Muscle layer of duodenum (tissue), 2 donors: Measurements from ENCODE around the gene METTL2A.
A peak's percentile ranks its signal among the peaks of the same experiment; 100 is the strongest.
"Not testable (repeated sequence)": the region's sequence is repeated elsewhere in the genome, so short reads cannot be mapped to it uniquely, and the experiment has no call there.

Experiments
- H3K27ac ChIP-seq: one replicate; pipeline ENCODE4 v1.7.0; 2013; ENCODE audit warnings: mild to moderate bottlenecking, low read length
- H3K27me3 ChIP-seq: one replicate; pipeline ENCODE4 v1.7.0; 2013; ENCODE audit warnings: low read depth, mild to moderate bottlenecking, control low read depth, low read length
- H3K36me3 ChIP-seq, 2 donors: one replicate each; pipeline ENCODE4 v1.7.0; 2013; ENCODE audit warnings: low read length in 2 of 2, control low read depth in 1 of 2, mild to moderate bottlenecking in 1 of 2; ENCODE audit not compliant: insufficient read depth in 2 of 2, control insufficient read depth in 1 of 2
- H3K4me1 ChIP-seq, 2 donors: one replicate each; pipeline ENCODE4 v1.7.0; 2013; ENCODE audit warnings: low read length in 2 of 2, mild to moderate bottlenecking in 2 of 2, control low read depth in 1 of 2, moderate library complexity in 1 of 2; ENCODE audit not compliant: insufficient read depth in 2 of 2, control insufficient read depth in 1 of 2
- H3K4me3 ChIP-seq, 2 donors: one replicate each; pipeline ENCODE4 v1.7.0; 2013; ENCODE audit warnings: low read length in 2 of 2, low read depth in 1 of 2, mild to moderate bottlenecking in 1 of 2
- H3K9me3 ChIP-seq, 2 donors: one replicate each; pipeline ENCODE4 v1.7.0; 2013; ENCODE audit warnings: low read length in 2 of 2, control low read depth in 1 of 2, mild to moderate bottlenecking in 1 of 2; ENCODE audit not compliant: control insufficient read depth in 1 of 2
- donor health status: healthy.

Gene METTL2A, protein sequence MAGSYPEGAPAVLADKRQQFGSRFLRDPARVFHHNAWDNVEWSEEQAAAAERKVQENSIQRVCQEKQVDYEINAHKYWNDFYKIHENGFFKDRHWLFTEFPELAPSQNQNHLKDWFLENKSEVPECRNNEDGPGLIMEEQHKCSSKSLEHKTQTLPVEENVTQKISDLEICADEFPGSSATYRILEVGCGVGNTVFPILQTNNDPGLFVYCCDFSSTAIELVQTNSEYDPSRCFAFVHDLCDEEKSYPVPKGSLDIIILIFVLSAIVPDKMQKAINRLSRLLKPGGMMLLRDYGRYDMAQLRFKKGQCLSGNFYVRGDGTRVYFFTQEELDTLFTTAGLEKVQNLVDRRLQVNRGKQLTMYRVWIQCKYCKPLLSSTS

GRCh38 chr17:62423647-62424461, at the start of gene METTL2A:
Gene METTL2A (plus strand): TSS chr17:62423897. CDS start chr17:62423903, 6 bp downstream.
- H3K4me3 ChIP-seq, result peak within 1 kb of the TSS; percentile 61 to 82
- not testable (repeated sequence) for H3K36me3 ChIP-seq, H3K9me3 ChIP-seq, H3K27ac ChIP-seq, H3K27me3 ChIP-seq, H3K4me1 ChIP-seq

DNA sequence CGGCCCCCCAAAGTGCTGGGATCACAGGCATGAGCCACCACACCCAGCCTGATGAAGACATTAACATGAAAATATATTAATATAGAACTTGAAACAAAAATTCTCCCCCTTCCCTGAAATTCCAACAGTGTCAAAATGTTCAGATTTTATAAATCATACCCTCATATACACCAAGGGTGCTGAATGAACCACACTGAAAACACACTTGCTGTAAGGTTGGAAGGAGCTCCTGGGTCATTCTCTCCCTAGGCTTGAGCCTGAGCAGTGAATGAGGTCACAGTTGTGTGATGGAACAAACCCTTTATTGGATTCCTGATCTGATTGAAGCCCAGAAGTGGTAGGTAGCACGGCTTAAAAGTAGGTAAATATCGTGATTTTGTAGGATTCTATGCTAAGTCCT, 43.4 kb upstream of the METTL2A start, which contains the start of gene EFCAB3:
Gene EFCAB3 (plus strand): TSS at position 301 of the 400 bp plus-strand sequence. CDS start 2,427 bp downstream, outside the sequence.
- Histone ChIP-seq H3K4me1 (no peaks in the 10 kb centered on the region), H3K9me3 (no peaks in the 10 kb centered on the region), H3K36me3 (no peaks in the 10 kb centered on the region), H3K27ac (no peak within 1 kb of the TSS), H3K4me3 (no peak within 1 kb of the TSS), H3K27me3 (no peaks in the 10 kb centered on the region)

DNA sequence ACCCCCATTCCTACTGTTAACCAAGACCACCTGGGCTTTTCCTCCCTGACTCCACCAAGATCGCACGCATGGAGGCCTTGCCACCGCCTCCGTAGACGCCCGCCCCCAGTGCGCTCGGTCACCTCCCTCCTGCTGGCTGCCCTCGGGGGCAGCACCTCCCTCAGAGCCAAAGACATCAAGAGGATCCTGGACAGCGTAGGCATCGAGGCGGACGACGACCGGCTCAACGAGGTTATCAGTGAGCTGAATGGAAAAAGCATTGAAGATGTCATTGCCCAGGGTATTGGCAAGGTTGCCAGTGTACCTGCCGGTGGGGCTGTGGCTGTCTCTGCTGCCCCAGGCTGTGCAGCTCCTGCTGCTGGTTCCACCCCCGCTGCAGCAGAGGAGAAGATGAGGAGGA, 42.1 kb upstream of the METTL2A start:
- H3K36me3 ChIP-seq, result no peaks in the 10 kb centered on the region
- H3K9me3 ChIP-seq, result no peaks in the 10 kb centered on the region
- no peaks in the 10 kb centered on the region for H3K27me3 ChIP-seq
- H3K27ac ChIP-seq, result no peak overlapping the region
- no peak overlapping the region for H3K4me3 ChIP-seq
- H3K4me1 ChIP-seq, result no peaks in the 10 kb centered on the region

DNA sequence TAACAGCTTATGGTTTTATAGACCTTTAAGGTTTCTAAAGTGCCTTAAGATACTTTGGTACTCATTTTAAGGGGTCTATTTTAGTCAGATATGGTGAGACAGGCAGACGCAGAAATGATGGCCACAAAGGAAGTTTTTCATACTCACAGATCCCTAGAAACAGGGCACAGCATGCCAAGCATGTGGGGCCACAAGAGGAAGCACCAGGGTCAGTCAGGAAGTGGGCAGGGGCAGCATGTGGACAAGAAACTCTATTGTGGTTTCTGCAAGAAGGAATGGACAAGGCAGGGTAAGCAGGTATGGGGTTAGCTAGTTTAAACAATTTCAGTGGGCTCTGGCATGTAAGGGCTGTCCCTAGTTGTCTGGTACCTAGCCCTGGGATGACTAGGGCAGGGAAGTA, 34.8 kb upstream of the METTL2A start:
- H3K27ac ChIP-seq, result no peak overlapping the region
- no peaks in the 10 kb centered on the region for H3K4me1 ChIP-seq
- H3K36me3 ChIP-seq, result no peaks in the 10 kb centered on the region
- no peak overlapping the region for H3K4me3 ChIP-seq
- no peaks in the 10 kb centered on the region for H3K9me3 ChIP-seq
- no peaks in the 10 kb centered on the region for H3K27me3 ChIP-seq

GRCh38 chr17:62392908-62393307, 30.8 kb upstream of the METTL2A start:
- H3K9me3 ChIP-seq, result no peaks in the 10 kb centered on the region
- no peak overlapping the region for H3K4me3 ChIP-seq
- no peaks in the 10 kb centered on the region for H3K36me3 ChIP-seq
- H3K27ac ChIP-seq, result no peak overlapping the region
- H3K27me3 ChIP-seq, result no peaks in the 10 kb centered on the region
- no peaks in the 10 kb centered on the region for H3K4me1 ChIP-seq

- Histone ChIP-seq H3K27me3 (no peaks in the 10 kb centered on the region), H3K36me3 (no peaks in the 10 kb centered on the region), H3K4me1 (no peaks in the 10 kb centered on the region), H3K4me3 (no peak overlapping the region), H3K27ac (no peak overlapping the region), H3K9me3 (no peaks in the 10 kb centered on the region)
Measured at GRCh38 chr17:62398891-62399290, 24.8 kb upstream of the METTL2A start.

- no peaks in the 10 kb centered on the region for H3K9me3 ChIP-seq
- no peaks in the 10 kb centered on the region for H3K36me3 ChIP-seq
- H3K27ac ChIP-seq, result no peak overlapping the region
- no peak overlapping the region for H3K4me3 ChIP-seq
- H3K27me3 ChIP-seq, result no peaks in the 10 kb centered on the region
- no peaks in the 10 kb centered on the region for H3K4me1 ChIP-seq
Measured at GRCh38 chr17:62405451-62405850, 18.2 kb upstream of the METTL2A start.

DNA sequence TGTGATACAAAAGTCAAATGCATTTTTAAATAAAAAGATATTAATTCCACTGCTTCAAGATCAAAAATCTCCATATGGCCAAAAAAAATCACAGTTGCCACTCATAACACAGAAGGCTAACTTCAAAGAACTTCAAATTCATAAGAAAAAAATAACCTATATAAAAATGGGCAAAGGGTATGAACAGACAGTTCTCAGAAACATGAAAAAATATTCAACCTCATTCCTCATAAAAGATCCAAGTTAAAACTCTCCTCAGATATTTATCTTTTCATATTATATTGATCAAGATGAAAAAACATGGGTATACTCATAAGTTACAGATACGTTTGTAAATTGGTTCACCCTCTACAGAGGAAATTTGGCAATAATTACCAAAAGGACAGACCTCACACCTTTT, 10.6 kb upstream of the METTL2A start:
- H3K36me3 ChIP-seq, H3K4me1 ChIP-seq, H3K27ac ChIP-seq, H3K27me3 ChIP-seq, H3K4me3 ChIP-seq, H3K9me3 ChIP-seq: not testable (repeated sequence)

- not testable (repeated sequence) for H3K27ac ChIP-seq, H3K27me3 ChIP-seq, H3K4me1 ChIP-seq, H3K36me3 ChIP-seq, H3K4me3 ChIP-seq, H3K9me3 ChIP-seq
Measured at GRCh38 chr17:62426214-62426613, 2.5 kb downstream of the METTL2A start.

GRCh38 chr17:62435251-62435650, 11.6 kb downstream of the METTL2A start:
- H3K9me3 ChIP-seq, H3K27ac ChIP-seq, H3K4me3 ChIP-seq, H3K27me3 ChIP-seq, H3K36me3 ChIP-seq, H3K4me1 ChIP-seq: not testable (repeated sequence)

GRCh38 chr17:62441181-62441580, 17.5 kb downstream of the METTL2A start:
- H3K27ac ChIP-seq, H3K9me3 ChIP-seq, H3K4me3 ChIP-seq, H3K27me3 ChIP-seq, H3K4me1 ChIP-seq: not testable (repeated sequence)
- peaks cover 5 to 40% of the 10 kb centered on the region in 2 donors for H3K36me3 ChIP-seq
